Measurements from ENCODE around the gene TSPAN11.

TSPAN11 gene

DNA sequence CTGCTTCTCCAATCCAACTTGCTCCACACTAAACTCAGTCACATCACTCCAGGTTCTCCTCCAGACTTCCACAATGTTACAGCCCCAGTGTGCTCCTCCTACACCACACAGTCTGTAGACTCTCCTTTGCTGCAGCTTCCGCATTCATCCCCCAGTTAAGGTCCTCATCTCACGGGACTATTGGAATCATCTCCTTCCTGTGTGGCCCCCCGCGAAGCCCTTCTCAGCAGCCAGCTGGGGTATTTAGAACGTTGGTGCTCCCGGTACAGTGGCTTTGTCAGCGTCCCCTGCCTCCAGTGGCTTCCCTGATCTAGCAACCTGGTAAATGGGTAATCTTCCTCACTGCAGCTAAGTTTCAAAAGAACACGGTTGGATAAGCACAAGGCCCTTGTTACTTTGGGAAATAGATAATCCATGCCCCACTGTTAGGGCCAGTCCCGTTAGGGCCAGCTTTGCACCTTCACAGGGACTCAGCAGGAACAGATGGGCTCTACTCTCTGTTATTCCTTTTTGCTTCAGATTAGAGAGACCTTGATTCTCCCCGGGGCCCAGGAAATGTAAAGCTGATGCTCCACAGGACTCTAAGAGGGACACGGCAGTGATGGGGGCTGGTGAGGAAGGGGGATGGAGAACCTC lies 823 bp upstream of the TSPAN11 start:
- Histone ChIP-seq H3K4me3 (peak overlapping the region; percentile 92), H3K36me3 (ENCODE audit: insufficient read depth, low read length) (no peaks in the 10 kb centered on the region), H3K9me3 (ENCODE audit: low read depth, low read length) (no peaks in the 10 kb centered on the region), H3K27ac (peak overlapping the region; percentile 76), H3K9ac (ENCODE audit: insufficient read length) (peak overlapping the region; percentile 89)
- TF ChIP-seq POLR2AphosphoS5 (IDR thresholded peaks at IDR 0.05; ENCODE audit: borderline replicate concordance, low read depth, low read length) (no peak), EZH2 (IDR thresholded peaks at IDR 0.05) (no peak), FOXP2 (optimal IDR thresholded peaks at IDR 0.05; ENCODE audit: control extremely low read depth, extremely low read length, insufficient read depth) (no peak)
- no peak for DNase-seq (ENCODE audit: low read depth, low spot score)

DNA sequence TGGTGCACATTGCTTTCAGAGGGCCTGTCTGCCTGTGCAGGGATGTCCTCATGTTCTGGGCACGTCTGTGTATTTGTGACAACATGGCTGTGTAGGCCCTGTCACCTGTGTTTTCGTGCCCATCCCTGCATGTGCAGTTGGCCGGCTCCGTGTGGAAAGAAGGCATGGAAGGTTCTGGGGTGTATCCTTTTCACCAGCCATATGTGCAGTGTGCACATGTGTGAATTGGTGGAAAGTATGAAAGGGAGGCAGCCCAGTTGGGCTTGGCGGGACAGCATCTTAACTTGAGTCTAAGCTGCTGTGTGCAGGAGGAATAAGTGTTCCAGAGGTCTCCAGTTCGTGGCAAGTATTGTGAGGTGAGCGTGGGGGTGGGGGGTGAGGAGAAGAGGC lies 669 bp downstream of the TSPAN11 start:
- H3K36me3 ChIP-seq (ENCODE audit: insufficient read depth, low read length), result no peaks in the 10 kb centered on the region
- H3K9ac ChIP-seq (ENCODE audit: insufficient read length), result peak overlapping the region; percentile 89
- H3K4me3 ChIP-seq, result peak overlapping the region; percentile 92

DNA sequence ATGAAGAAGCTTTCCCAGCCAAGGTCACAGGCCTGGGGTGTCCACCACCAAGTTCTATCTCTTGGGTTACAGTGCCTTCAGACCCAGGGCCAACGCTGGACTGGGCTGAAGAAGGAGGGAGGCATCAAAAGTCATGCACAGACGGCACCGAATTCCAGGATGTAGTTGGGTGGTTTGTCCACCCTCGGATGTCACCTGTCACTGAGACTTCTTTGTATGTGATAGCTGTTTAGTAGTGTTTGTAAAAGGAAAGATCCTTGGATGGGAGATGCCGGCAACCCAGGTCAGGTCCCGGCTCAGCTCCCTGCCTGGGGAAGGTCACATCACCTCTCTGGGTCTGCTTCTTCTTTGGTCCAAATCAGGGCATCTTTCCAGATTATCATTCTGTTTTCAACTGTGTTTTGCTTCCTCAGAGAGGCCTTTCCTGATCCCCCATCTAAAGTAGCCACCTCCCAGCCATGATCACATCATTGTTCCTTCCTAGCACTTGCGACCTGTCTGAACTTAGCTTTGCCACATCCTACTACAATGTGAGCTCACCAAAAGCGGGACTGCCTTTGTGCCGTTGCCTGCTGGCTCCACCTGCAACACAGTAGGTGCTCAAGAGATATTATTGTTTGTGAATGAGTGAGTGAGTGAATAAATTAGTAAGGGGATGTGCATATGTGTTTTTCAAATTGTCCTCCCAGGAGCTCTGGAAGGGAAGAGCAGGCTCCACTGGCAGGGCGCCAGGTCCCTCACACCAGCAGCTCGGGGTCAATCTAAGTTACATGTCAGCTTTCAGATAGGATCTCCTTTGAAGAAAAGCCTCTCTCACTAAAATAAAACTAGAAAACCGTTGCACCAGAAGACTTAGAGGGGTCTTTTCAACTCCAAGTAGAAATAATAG lies 2.1 kb downstream of the TSPAN11 start:
- TF ChIP-seq POLR2AphosphoS5 (IDR thresholded peaks at IDR 0.05; ENCODE audit: borderline replicate concordance, low read depth, low read length) (no peak), FOXP2 (optimal IDR thresholded peaks at IDR 0.05; ENCODE audit: control extremely low read depth, extremely low read length, insufficient read depth) (no peak), EZH2 (IDR thresholded peaks at IDR 0.05) (no peak)
- peak overlapping the region; percentile 92 for H3K4me3 ChIP-seq
- H3K36me3 ChIP-seq (ENCODE audit: insufficient read depth, low read length), result no peaks in the 10 kb centered on the region
- H3K9me3 ChIP-seq (ENCODE audit: low read depth, low read length), result no peaks in the 10 kb centered on the region
- no peak overlapping the region for H3K27ac ChIP-seq
- H3K9ac ChIP-seq (ENCODE audit: insufficient read length), result no peak overlapping the region
- DNase-seq (ENCODE audit: low read depth, low spot score), result no peak

More for the DNA sequence above, 669 bp downstream of the TSPAN11 start:
- TF ChIP-seq FOXP2 (optimal IDR thresholded peaks at IDR 0.05; ENCODE audit: control extremely low read depth, extremely low read length, insufficient read depth) (no peak), POLR2AphosphoS5 (IDR thresholded peaks at IDR 0.05; ENCODE audit: borderline replicate concordance, low read depth, low read length) (no peak), EZH2 (IDR thresholded peaks at IDR 0.05) (no peak)
- Histone ChIP-seq H3K9me3 (ENCODE audit: low read depth, low read length) (no peaks in the 10 kb centered on the region), H3K27ac (peak overlapping the region; percentile 76)
- no peak for DNase-seq (ENCODE audit: low read depth, low spot score)

DNA sequence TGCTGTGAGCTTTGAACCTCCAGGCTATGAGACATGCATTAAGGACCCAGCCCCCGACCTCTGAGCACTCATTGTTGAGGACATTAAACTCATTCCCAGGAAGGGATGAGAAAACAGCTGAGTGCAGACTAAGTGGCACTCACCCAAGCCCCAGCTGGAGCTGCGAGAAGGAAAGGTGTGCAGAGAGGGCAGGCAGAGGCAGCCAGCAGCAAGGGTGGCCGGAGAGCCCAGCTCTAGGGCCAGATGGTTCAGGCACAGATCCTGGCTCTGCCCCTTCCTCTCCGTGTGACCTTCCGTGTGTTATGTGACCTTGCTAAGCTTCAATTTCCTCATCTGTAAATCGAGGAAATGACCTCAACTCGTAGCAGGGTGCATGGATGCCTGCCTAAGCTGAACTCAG lies 3.7 kb downstream of the TSPAN11 start:
- H3K27ac ChIP-seq, result no peak overlapping the region
- H3K36me3 ChIP-seq (ENCODE audit: insufficient read depth, low read length), result no peaks in the 10 kb centered on the region
- H3K9me3 ChIP-seq (ENCODE audit: low read depth, low read length), result no peaks in the 10 kb centered on the region
- H3K9ac ChIP-seq (ENCODE audit: insufficient read length), result no peak overlapping the region
- no peak overlapping the region for H3K4me3 ChIP-seq
- DNase-seq (ENCODE audit: low read depth, low spot score), result no peak
- TF ChIP-seq EZH2 (IDR thresholded peaks at IDR 0.05) (no peak), POLR2AphosphoS5 (IDR thresholded peaks at IDR 0.05; ENCODE audit: borderline replicate concordance, low read depth, low read length) (no peak), FOXP2 (optimal IDR thresholded peaks at IDR 0.05; ENCODE audit: control extremely low read depth, extremely low read length, insufficient read depth) (no peak)

DNA sequence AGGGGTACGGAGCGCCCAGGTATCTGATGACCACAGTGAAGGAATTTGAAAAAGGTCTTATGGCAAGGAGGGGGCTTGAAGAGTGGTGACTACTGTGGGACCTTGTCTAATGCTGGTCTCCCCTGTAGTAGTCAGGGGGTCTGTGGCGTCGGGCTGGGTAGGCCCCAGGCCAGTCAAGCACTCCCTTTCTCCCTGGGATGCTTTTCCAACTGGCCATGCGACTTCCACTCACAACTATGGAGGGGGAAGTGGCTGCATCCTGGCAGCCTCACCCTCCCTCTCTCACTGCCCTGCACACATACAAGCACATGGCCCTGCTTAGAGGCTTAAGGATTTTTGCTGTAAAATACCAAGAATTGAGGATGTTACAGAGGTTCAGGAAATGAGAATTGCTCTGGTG lies 4.1 kb downstream of the TSPAN11 start:
- TF ChIP-seq EZH2 (IDR thresholded peaks at IDR 0.05) (no peak), FOXP2 (optimal IDR thresholded peaks at IDR 0.05; ENCODE audit: control extremely low read depth, extremely low read length, insufficient read depth) (no peak), POLR2AphosphoS5 (IDR thresholded peaks at IDR 0.05; ENCODE audit: borderline replicate concordance, low read depth, low read length) (no peak)
- DNase-seq (ENCODE audit: low read depth, low spot score), result no peak
- Histone ChIP-seq H3K9ac (ENCODE audit: insufficient read length) (no peak overlapping the region), H3K9me3 (ENCODE audit: low read depth, low read length) (no peaks in the 10 kb centered on the region), H3K4me3 (no peak overlapping the region), H3K27ac (peak overlapping the region; percentile 63; the same call in 1 of the 2 replicates), H3K36me3 (ENCODE audit: insufficient read depth, low read length) (no peaks in the 10 kb centered on the region)

DNA sequence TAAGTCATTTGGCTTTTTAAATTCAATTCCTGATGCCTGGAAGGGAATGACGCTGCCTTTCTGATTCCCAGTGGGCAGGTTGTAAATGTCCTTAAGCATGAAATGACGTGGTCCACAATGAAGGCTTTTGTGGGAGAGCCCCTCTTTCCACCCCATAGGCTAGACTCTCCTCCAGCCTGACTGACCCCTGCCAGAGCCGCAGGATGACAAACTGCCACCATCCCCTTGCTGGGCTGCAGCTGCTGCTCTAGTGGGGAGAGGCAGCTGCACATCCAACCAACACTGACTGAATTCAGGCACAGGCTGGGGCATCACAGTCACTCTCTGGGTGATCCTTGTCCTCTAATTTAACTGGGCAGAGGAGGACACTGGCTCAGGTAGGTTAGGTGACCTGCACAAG lies 6.3 kb downstream of the TSPAN11 start:
- H3K36me3 ChIP-seq (ENCODE audit: insufficient read depth, low read length), result no peaks in the 10 kb centered on the region
- H3K9ac ChIP-seq (ENCODE audit: insufficient read length), result no peak overlapping the region
- no peak for DNase-seq (ENCODE audit: low read depth, low spot score)
- TF ChIP-seq EZH2 (IDR thresholded peaks at IDR 0.05) (no peak), FOXP2 (optimal IDR thresholded peaks at IDR 0.05; ENCODE audit: control extremely low read depth, extremely low read length, insufficient read depth) (no peak), POLR2AphosphoS5 (IDR thresholded peaks at IDR 0.05; ENCODE audit: borderline replicate concordance, low read depth, low read length) (no peak)
- no peak overlapping the region for H3K27ac ChIP-seq
- no peak overlapping the region for H3K4me3 ChIP-seq
- no peaks in the 10 kb centered on the region for H3K9me3 ChIP-seq (ENCODE audit: low read depth, low read length)

DNA sequence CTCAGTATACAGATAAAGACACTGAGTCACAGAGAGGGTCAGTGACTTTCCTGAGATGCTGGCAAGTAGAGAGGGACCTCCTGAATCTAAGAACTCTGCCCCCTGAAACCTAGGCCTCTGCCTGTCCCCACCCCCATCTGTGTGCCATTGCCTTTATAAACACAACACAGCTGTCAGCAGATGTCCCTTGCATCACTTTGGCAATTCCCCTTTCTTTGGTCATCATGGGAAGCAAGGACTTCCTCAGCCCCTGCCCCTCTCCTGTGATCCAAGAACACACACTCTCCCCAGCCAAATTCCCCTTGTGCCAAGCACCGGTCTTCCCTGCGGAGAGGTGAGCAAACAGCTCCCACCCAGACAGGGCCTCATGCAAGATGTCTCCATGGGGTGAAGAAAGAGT lies 8.3 kb downstream of the TSPAN11 start:
- Histone ChIP-seq H3K9ac (ENCODE audit: insufficient read length) (no peak overlapping the region), H3K27ac (no peak overlapping the region), H3K36me3 (ENCODE audit: insufficient read depth, low read length) (no peaks in the 10 kb centered on the region), H3K4me3 (no peak overlapping the region), H3K9me3 (ENCODE audit: low read depth, low read length) (no peaks in the 10 kb centered on the region)
- TF ChIP-seq POLR2AphosphoS5 (IDR thresholded peaks at IDR 0.05; ENCODE audit: borderline replicate concordance, low read depth, low read length) (no peak), FOXP2 (optimal IDR thresholded peaks at IDR 0.05; ENCODE audit: control extremely low read depth, extremely low read length, insufficient read depth) (no peak), EZH2 (IDR thresholded peaks at IDR 0.05) (no peak)
- DNase-seq (ENCODE audit: low read depth, low spot score), result no peak

DNA sequence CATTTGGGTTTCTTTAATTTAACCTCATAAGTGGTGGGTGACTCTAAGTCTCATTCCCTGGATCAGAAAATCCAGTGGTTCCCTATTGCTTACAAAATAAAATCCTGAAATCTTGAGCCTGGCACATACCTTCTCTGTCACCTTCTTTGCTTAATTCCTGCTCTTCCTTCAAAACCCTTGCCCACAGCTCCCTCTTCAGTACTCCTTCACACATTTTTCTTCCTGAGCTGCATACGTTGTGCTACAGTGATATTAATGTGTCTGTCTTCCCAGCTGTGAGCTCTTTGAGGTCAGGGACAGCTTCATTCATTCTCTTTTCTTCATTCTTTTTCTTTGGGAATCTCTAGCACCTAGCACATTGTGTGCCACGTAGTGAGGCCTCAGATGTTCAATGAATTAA lies 9.5 kb downstream of the TSPAN11 start:
- Histone ChIP-seq H3K4me3 (no peak overlapping the region), H3K9ac (ENCODE audit: insufficient read length) (no peak overlapping the region), H3K9me3 (ENCODE audit: low read depth, low read length) (no peaks in the 10 kb centered on the region), H3K27ac (no peak overlapping the region), H3K36me3 (ENCODE audit: insufficient read depth, low read length) (no peaks in the 10 kb centered on the region)
- no peak for TF ChIP-seq EZH2 (IDR thresholded peaks at IDR 0.05)
- no peak for TF ChIP-seq FOXP2 (optimal IDR thresholded peaks at IDR 0.05; ENCODE audit: control extremely low read depth, extremely low read length, insufficient read depth)
- no peak for TF ChIP-seq POLR2AphosphoS5 (IDR thresholded peaks at IDR 0.05; ENCODE audit: borderline replicate concordance, low read depth, low read length)
- no peak for DNase-seq (ENCODE audit: low read depth, low spot score)
